Testis (tissue), 3 donors: ENCODE measurements around the gene GLIS1. TPM values are rescaled to one million over a fixed set of nuclear protein-coding genes. Genes with fewer than 3 reads are reported as not detected.
"Not testable (repeated sequence)": the region's sequence is repeated elsewhere in the genome, so short reads cannot be mapped to it uniquely, and the experiment has no call there.

ENCODE experiments used
- DNase-seq: peaks from one replicate; pipeline ENCODE4 v3.0.0-alpha.2; 2019
- H3K27ac ChIP-seq, 2 donors: fragments of 200-600 bp; sonication (generic); one replicate each; pipeline ENCODE4 v1.5.1; 2019
- H3K27me3 ChIP-seq: fragments of 200-600 bp; sonication (generic); one replicate; pipeline ENCODE4 v1.5.1; 2019
- H3K36me3 ChIP-seq: fragments of 200-600 bp; sonication (generic); one replicate; pipeline ENCODE4 v1.5.1; 2017; ENCODE audit warnings: low read depth; ENCODE audit errors: missing control alignments
- H3K4me1 ChIP-seq: fragments of 200-600 bp; sonication (generic); one replicate; pipeline ENCODE4 v1.5.1; 2019
- H3K4me3 ChIP-seq, 2 donors: fragments of 200-600 bp; sonication (generic); one replicate each; pipeline ENCODE4 v1.5.1; 2017 to 2019
- H3K9me3 ChIP-seq: fragments of 200-600 bp; sonication (generic); one replicate; pipeline ENCODE4 v1.5.1; 2017
- CTCF ChIP-seq, 3 experiments: fragments of 450-650 bp in 2 of 3; fragments of 200-600 bp in 1 of 3; sonication (generic) in 1 of 3; IDR thresholded peaks; one replicate each; pipeline ENCODE4 v1.5.1; 2016 to 2019; ENCODE audit warnings: antibody characterized with exemption in 3 of 3, mild to moderate bottlenecking in 2 of 3, moderate library complexity in 1 of 3
- POLR2A ChIP-seq: fragments of 450-650 bp; IDR thresholded peaks from one replicate; pipeline ENCODE4 v1.6.1; 2017; ENCODE audit warnings: antibody characterized with exemption, mild to moderate bottlenecking, moderate library complexity
- WGBS, 2 donors: methylation state at CpG; one replicate each; pipeline ENCODE4 v1.1.5; 2018; 5-methylcytosine and 5-hydroxymethylcytosine counted together
- intact Hi-C: fragments of 100-400 bp; cut with DNase I; formaldehyde crosslinking; loops from one replicate; pipeline ENCODE4 v1.15.1; 2023; ENCODE audit warnings: low total_unique reads
- polyA plus RNA-seq: library from polyadenylated mRNA; stranded (reverse); fragments of 350-450 nt; fragmentation: Illumina TruSeq; extraction: RNeasy Lipid Tissue Mini Kit (QIAGEN cat#74804); gene quantifications from one replicate; pipeline ENCODE4 v1.2.3, GENCODE V29; 2014; ENCODE audit warnings: low read depth, low replicate concordance; ENCODE audit not compliant: insufficient read depth
- total RNA-seq, 2 donors: library from RNA; depleted of rRNA; stranded (reverse); fragments of >200 nt; gene quantifications; one replicate each; pipeline ENCODE4 v1.2.3, GENCODE V29; 2016

GLIS1 gene
- total and polyA plus RNA-seq, 3 donors from 2014 or later: 2.9 to 6.1 (median 3.8) TPM

- Histone ChIP-seq H3K4me3 (no peak overlapping the region), H3K27me3 (no peaks in the 10 kb centered on the region), H3K27ac (no peak overlapping the region), H3K4me1 (no peaks in the 10 kb centered on the region), H3K9me3 (no peaks in the 10 kb centered on the region), H3K36me3 (no peaks in the 10 kb centered on the region)
- 85 to 90% methylated on average over 7 of the region's 7 CpGs for WGBS, 2 donors
- TF ChIP-seq CTCF (IDR thresholded peaks at IDR 0.05): no peak
- intact Hi-C loops: no loop called here
- DNase-seq: no peak
Observed at GRCh38 chr1:53648516-53648915, 90.4 kb downstream of the GLIS1 start.

- H3K27ac ChIP-seq, DNase-seq, H3K4me3 ChIP-seq, H3K9me3 ChIP-seq, intact Hi-C loops, H3K4me1 ChIP-seq, H3K27me3 ChIP-seq, H3K36me3 ChIP-seq: not testable (repeated sequence)
- 89 to 95% methylated on average over 4 of the region's 4 CpGs for WGBS, 2 donors
Observed at GRCh38 chr1:53647915-53648314, 91.0 kb downstream of the GLIS1 start.

GRCh38 chr1:53646732-53647131, 92.2 kb downstream of the GLIS1 start:
- H3K27me3 ChIP-seq: no peaks in the 10 kb centered on the region
- intact Hi-C loops: no loop called here
- H3K27ac ChIP-seq: no peak overlapping the region
- DNase-seq: no peak
- H3K4me3 ChIP-seq: no peak overlapping the region
- H3K9me3 ChIP-seq: no peaks in the 10 kb centered on the region
- H3K4me1 ChIP-seq: no peaks in the 10 kb centered on the region
- TF ChIP-seq POLR2A (no peak), CTCF (IDR thresholded peaks at IDR 0.05) (no peak)
- H3K36me3 ChIP-seq: no peaks in the 10 kb centered on the region

GRCh38 chr1:53645690-53646078, 93.3 kb downstream of the GLIS1 start:
- Histone ChIP-seq H3K36me3 (no peaks in the 10 kb centered on the region), H3K4me1 (no peaks in the 10 kb centered on the region), H3K27ac (no peak overlapping the region), H3K27me3 (no peaks in the 10 kb centered on the region), H3K4me3 (no peak overlapping the region), H3K9me3 (no peaks in the 10 kb centered on the region)
- intact Hi-C loops: no loop called here
- WGBS, 2 donors: 87 to 90% methylated on average over 1 of the region's 1 CpG
- DNase-seq: no peak
- no peak for TF ChIP-seq POLR2A

- DNase-seq: no peak
- TF ChIP-seq CTCF (IDR thresholded peaks at IDR 0.05) (no peak), POLR2A (no peak)
- Histone ChIP-seq H3K9me3 (no peaks in the 10 kb centered on the region), H3K36me3 (no peaks in the 10 kb centered on the region), H3K27me3 (no peaks in the 10 kb centered on the region), H3K27ac (no peak overlapping the region), H3K4me1 (no peaks in the 10 kb centered on the region), H3K4me3 (no peak overlapping the region)
- WGBS, 2 donors: 88 to 92% methylated on average over 14 of the region's 14 CpGs
- intact Hi-C loops: no loop called here
Observed at GRCh38 chr1:53644909-53645689, 93.9 kb downstream of the GLIS1 start.

- WGBS, 2 donors: 77 to 78% methylated on average over 7 of the region's 7 CpGs
- H3K27ac ChIP-seq: no peak overlapping the region
- H3K9me3 ChIP-seq: no peaks in the 10 kb centered on the region
- no peaks in the 10 kb centered on the region for H3K27me3 ChIP-seq
- intact Hi-C loops: no loop called here
- no peak for DNase-seq
- H3K36me3 ChIP-seq: no peaks in the 10 kb centered on the region
- H3K4me3 ChIP-seq: no peak overlapping the region
- TF ChIP-seq CTCF (IDR thresholded peaks at IDR 0.05) (no peak), POLR2A (no peak)
- H3K4me1 ChIP-seq: no peaks in the 10 kb centered on the region
Observed at GRCh38 chr1:53644496-53644895, 94.5 kb downstream of the GLIS1 start.
